GM10266 (cell line): Measurements from ENCODE around the gene TRPC6.

Experiments used
- DNase-seq: peaks from one replicate; pipeline ENCODE4 v3.0.0; 2012; ENCODE audit errors: extremely low spot score
- TF ChIP-seq, protein P1 (sequence below): IDR thresholded peaks from 2 replicates; pipeline ENCODE4 v1.5.1; 2012; ENCODE audit warnings: mild to moderate bottlenecking, low read depth; ENCODE audit not compliant: control insufficient read depth, insufficient read depth; ENCODE audit errors: missing control alignments

The TRPC6 gene

GRCh38 chr11:101583251-101584128 lies at the start of gene TRPC6:
Gene TRPC6 (minus strand): TSS chr11:101584007. CDS start chr11:101583503, 504 bp downstream.
- no peak for DNase-seq
- TF ChIP-seq, protein P1, sequence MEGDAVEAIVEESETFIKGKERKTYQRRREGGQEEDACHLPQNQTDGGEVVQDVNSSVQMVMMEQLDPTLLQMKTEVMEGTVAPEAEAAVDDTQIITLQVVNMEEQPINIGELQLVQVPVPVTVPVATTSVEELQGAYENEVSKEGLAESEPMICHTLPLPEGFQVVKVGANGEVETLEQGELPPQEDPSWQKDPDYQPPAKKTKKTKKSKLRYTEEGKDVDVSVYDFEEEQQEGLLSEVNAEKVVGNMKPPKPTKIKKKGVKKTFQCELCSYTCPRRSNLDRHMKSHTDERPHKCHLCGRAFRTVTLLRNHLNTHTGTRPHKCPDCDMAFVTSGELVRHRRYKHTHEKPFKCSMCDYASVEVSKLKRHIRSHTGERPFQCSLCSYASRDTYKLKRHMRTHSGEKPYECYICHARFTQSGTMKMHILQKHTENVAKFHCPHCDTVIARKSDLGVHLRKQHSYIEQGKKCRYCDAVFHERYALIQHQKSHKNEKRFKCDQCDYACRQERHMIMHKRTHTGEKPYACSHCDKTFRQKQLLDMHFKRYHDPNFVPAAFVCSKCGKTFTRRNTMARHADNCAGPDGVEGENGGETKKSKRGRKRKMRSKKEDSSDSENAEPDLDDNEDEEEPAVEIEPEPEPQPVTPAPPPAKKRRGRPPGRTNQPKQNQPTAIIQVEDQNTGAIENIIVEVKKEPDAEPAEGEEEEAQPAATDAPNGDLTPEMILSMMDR = no peak

DNA sequence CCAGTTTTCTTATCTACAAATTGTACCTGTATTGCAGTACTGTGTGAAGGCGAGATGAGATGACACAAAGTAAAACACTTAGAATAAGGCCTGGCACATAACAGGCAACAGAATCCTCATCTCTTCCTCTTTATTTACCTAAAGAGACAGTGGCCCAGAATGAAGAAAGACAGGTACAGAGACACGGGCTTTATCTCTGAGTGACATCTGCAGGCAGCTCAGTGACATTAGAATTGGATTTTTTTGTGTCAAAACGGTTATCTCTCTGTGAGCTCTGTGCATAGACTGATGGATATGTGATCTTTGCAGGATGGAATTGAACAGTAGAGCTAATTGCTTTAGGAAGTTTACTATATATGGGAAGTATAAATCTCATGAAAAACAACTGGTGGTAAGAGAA lies 36.2 kb upstream of the TRPC6 start:
- no peak for DNase-seq
- TF ChIP-seq, protein P1 = peak; percentile 2

GRCh38 chr11:101618709-101619108 lies 34.9 kb upstream of the TRPC6 start:
- DNase-seq = no peak
- TF ChIP-seq, protein P1 = no peak

- no peak for DNase-seq
Observed at GRCh38 chr11:101617735-101618332, 34.0 kb upstream of the TRPC6 start.

DNA sequence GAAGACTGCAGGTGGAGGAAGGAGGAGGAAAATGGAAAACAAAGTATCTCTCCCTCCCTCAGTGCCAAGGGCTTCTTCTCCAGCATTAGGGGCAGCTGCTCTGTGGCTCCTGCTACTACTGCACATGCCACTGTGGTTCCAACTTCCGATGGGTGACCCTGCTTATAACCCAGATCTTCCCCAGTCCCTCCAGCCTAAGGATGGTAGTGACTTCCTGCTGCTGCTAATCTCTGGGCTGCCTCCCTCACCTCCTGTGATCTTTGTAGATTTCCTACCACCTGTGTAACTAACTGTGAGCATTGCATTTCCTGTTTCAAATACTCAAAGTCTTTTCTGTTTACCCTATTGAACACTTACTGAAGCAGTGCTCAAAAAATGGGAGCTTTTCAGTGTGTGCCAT lies 28.7 kb upstream of the TRPC6 start:
- TF ChIP-seq, protein P1 = no peak
- DNase-seq = no peak

More at GRCh38 chr11:101617735-101618332, 34.0 kb upstream of the TRPC6 start:
- TF ChIP-seq, protein P1 = no peak

DNA sequence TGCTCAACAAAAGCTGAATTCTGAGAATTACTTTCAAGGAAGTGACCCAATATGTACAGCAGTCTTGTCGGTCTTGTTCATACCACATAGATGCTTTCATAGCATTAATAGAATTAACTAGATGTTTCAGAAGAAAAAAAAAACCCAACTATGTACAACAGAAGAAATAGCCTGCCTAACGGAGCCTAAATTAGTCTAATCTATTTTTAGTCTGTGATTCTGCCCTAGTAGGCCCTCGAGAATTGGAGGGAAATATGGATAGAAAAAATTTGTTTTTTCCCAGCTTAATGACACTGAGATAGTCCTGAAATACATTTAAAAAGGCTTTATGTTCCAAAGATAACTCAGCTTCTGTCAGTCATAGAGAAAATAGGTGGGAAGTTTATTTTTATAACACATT lies 17.1 kb upstream of the TRPC6 start:
- no peak for DNase-seq
- TF ChIP-seq, protein P1 = no peak

GRCh38 chr11:101586965-101587364 lies 3.2 kb upstream of the TRPC6 start:
- DNase-seq = no peak
- TF ChIP-seq, protein P1 = no peak
